Lower lobe of right lung (tissue), 2 donors: ENCODE data around the gene TRERF1. TPM values are rescaled to one million over a fixed set of nuclear protein-coding genes. Genes with fewer than 3 reads are reported as not detected.

Experiments used
- ATAC-seq, 2 donors: fragments of 200-7000 bp; cut with Tn5 transposase; one replicate each; pipeline ENCODE4 v1.9.1; 2020 to 2022; ENCODE audit warnings: mild to moderate bottlenecking in 2 of 2, moderate library complexity in 2 of 2
- DNase-seq: peaks from one replicate; pipeline ENCODE4 v3.0.0-alpha.2; 2020
- H3K27ac ChIP-seq: fragments of 200-600 bp; one replicate; pipeline ENCODE4 v1.8.0; 2022
- H3K27me3 ChIP-seq: fragments of 200-600 bp; one replicate; pipeline ENCODE4 v1.8.0; 2022; ENCODE audit warnings: low read depth
- H3K36me3 ChIP-seq: fragments of 200-600 bp; one replicate; pipeline ENCODE4 v1.8.0; 2022; ENCODE audit warnings: mild to moderate bottlenecking
- H3K4me1 ChIP-seq: fragments of 200-600 bp; one replicate; pipeline ENCODE4 v1.8.0; 2022
- H3K4me3 ChIP-seq: fragments of 200-600 bp; one replicate; pipeline ENCODE4 v1.8.0; 2022; ENCODE audit warnings: mild to moderate bottlenecking
- H3K9me3 ChIP-seq: fragments of 200-600 bp; one replicate; pipeline ENCODE4 v1.8.0; 2022
- CTCF ChIP-seq: fragments of 200-600 bp; IDR thresholded peaks from one replicate; pipeline ENCODE4 v1.8.0; 2022; ENCODE audit warnings: antibody characterized with exemption, mild to moderate bottlenecking
- intact Hi-C: fragments of 100-400 bp; cut with DNase I; formaldehyde crosslinking; loops from one replicate; pipeline ENCODE4 v1.11.0; 2022
- total RNA-seq: library from RNA; stranded (reverse); fragmentation: NEBNext Ultra II Directional; extraction: Animal tissue kit (Norgen Biotek cat#: 25700); gene quantifications from one replicate; pipeline ENCODE4 v1.2.1, GENCODE V29; 2021
- donor health status: DM: no; HTN: yes; CAD: no; lungs with severe emphysema.

The TRERF1 gene
- total RNA-seq, 1 donor from 2014 or later: 5.6 TPM

GRCh38 chr6:42176981-42177380 lies 274.7 kb downstream of the TRERF1 start:
- TF ChIP-seq CTCF: no peak
- no peak for DNase-seq
- ATAC-seq: no peak
- intact Hi-C loops: no loop called here
- Histone ChIP-seq H3K27me3 (peaks cover 18% of the 10 kb centered on the region), H3K4me3 (no peak overlapping the region), H3K36me3 (no peaks in the 10 kb centered on the region), H3K27ac (no peak overlapping the region), H3K4me1 (no peaks in the 10 kb centered on the region), H3K9me3 (no peaks in the 10 kb centered on the region)

- Histone ChIP-seq H3K27me3 (peaks cover 18% of the 10 kb centered on the region), H3K4me3 (no peak overlapping the region), H3K4me1 (no peaks in the 10 kb centered on the region), H3K27ac (no peak overlapping the region), H3K9me3 (no peaks in the 10 kb centered on the region), H3K36me3 (no peaks in the 10 kb centered on the region)
- ATAC-seq: no peak
- intact Hi-C loops: no loop called here
- no peak for TF ChIP-seq CTCF
- no peak for DNase-seq
Observed at GRCh38 chr6:42175860-42176259, 275.9 kb downstream of the TRERF1 start.

Other genes starting within 250 kb of the TRERF1 start
- gene MRPS10, start 234.1 kb downstream of the TRERF1 start, total RNA-seq: 23.6 TPM
- gene UBR2, start 112.1 kb upstream of the TRERF1 start, total RNA-seq: 39.6 TPM